Right ventricle myocardium superior (tissue), 1 donor: ENCODE results near the gene CNOT3. TPM values are rescaled to one million over a fixed set of nuclear protein-coding genes. Genes with fewer than 3 reads are reported as not detected.
"Not testable (repeated sequence)": the region's sequence is repeated elsewhere in the genome, so short reads cannot be mapped to it uniquely, and the experiment has no call there.

Experiments used
- ATAC-seq: fragments of 200-7000 bp; cut with Tn5 transposase; one replicate; pipeline ENCODE4 v1.9.1; 2020; ENCODE audit warnings: mild to moderate bottlenecking; ENCODE audit not compliant: poor library complexity
- DNase-seq: peaks from one replicate; pipeline ENCODE4 v3.0.0-alpha.2; 2020
- intact Hi-C: fragments of 100-400 bp; cut with DNase I; formaldehyde crosslinking; loops from one replicate; pipeline ENCODE4 v1.11.2; 2022
- total RNA-seq: library from RNA; stranded (reverse); fragmentation: NEBNext Ultra II Directional; extraction: Animal tissue kit (Norgen Biotek cat#: 25700); gene quantifications from one replicate; pipeline ENCODE4 v1.2.1, GENCODE V29; 2021
- donor health status: DM: no; HTN: yes; CAD: no; lungs with severe emphysema.

Gene CNOT3
- total RNA-seq, 1 donor from 2014 or later: 17.6 TPM

DNA sequence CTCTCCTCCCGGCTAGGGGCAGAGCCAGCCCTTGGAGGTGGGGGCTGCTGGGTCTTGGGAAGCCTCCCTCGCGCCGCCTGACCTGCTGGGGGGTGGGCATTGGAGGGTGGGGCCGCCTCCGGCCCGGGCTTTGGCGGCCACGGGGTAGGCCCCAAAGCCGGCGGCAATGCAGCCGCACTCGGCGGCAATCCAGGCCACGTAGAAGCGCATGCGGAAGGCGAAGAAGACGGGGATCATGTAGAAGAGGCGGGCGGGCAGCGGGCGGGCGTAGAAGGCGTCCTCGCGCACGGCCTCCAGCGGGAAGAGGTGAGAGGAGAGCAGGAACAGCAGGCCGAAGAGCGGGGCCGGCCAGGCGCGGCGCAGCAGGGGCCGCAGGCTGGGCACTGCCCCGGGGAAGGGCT is 43.1 kb downstream of the CNOT3 start:
- DNase-seq (no peak), ATAC-seq (no peak)
- intact Hi-C loops: no loop called here

GRCh38 chr19:54181894-54182293 is 44.3 kb downstream of the CNOT3 start:
- ATAC-seq, DNase-seq, intact Hi-C loops: not testable (repeated sequence)

- DNase-seq: no peak
- intact Hi-C loops: no loop called here
- ATAC-seq: no peak
These were observed 45.9 kb downstream of the CNOT3 start for GRCh38 chr19:54183431-54183830.

DNA sequence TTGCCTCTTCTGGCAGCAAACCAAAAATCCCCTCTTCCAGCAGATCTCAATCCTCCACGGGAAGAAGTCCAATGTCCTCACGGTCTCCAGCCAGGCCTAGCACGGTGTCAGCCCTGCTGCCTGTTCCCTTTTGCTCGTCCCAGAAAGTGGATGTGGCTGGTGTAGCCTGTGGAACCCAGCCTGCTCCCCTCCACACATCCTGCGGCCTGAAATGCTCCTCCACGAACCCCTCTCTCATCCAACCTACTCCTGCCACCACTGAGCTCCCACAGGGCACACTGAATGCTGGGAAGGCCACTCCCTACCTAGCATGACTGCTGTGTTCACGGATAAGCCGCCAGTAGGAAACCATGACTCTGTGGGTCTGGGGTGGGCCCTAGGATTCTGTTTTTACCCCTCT is 48.8 kb downstream of the CNOT3 start:
- DNase-seq: no peak
- intact Hi-C loops: no loop called here
- ATAC-seq: no peak

GRCh38 chr19:54186934-54187381 is 49.4 kb downstream of the CNOT3 start:
- DNase-seq (no peak), ATAC-seq (no peak)
- intact Hi-C loops: no loop called here

DNA sequence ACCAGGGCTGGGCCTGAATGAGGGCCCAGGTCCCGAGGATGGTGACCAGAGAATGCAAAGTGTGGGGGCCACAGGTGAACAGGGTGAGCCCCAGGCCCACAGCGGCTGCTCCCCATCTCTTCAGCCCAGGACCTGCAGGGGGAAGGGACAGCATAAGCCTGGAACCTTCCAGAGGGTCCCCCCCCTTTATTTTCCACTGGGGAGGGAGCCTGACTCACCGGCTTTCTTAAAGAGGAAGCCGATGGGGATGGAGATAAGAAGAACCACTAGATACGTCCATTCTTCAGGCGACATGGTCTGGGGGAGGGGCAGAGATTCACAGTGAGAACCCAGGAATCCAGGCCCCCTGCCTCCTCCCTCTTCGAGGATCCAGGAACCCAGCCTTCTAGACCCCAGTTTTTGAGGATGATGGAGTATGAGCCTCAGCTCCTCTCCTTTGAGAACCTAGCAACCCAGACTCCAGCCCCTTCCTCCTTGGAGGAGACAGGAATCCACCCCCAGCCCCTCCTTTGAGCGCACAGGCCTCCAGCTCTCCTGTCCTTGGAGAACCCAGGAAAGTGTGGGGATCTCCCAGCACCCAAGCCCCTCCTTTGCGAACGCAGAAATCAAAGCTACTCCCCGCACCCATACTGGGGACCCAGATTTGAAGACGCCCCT is 50.8 kb downstream of the CNOT3 start:
- ATAC-seq: no peak
- no peak for DNase-seq
- intact Hi-C loops: no loop called here

DNA sequence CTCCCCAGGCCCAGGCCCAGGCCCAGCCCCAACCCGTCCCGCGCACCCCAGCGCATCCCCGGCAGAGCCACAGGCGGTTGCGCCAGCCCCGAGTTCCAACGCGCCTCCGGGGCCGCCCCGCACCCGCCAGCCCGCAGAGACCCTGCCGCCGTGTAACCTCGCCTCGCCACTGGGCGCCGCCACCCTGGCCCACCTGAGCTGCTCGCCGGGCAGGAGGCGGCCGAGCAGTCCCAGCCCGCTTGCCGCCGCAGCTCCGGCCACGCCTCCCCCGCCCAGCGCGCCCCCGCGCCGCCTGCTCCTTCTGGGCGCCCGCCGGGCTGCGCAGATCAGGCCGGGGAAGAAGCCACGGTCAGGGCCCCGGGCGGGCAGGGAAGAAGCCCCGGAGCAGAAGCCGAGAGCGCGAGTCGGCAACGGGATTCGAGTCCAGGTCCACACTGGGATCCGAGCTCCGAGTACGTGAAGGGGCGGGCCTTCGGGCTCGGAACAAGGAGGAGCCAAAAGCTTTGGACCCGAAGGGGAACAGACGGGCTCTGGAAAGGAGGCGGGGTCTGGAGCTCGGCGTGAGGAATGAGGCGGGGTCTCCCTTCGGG is 51.7 kb downstream of the CNOT3 start, which contains the start of gene MBOAT7:
Gene MBOAT7 (minus strand): TSS at position 436 of the 590 bp plus-strand sequence. CDS start 1,072 bp downstream, outside the sequence.
- peak; percentile 11 for ATAC-seq
- intact Hi-C loops: no loop called here
- no peak for DNase-seq

- peak; percentile 82 for ATAC-seq
- intact Hi-C loops: no loop called here
These were observed 52.4 kb downstream of the CNOT3 start for GRCh38 chr19:54189735-54190502.

DNA sequence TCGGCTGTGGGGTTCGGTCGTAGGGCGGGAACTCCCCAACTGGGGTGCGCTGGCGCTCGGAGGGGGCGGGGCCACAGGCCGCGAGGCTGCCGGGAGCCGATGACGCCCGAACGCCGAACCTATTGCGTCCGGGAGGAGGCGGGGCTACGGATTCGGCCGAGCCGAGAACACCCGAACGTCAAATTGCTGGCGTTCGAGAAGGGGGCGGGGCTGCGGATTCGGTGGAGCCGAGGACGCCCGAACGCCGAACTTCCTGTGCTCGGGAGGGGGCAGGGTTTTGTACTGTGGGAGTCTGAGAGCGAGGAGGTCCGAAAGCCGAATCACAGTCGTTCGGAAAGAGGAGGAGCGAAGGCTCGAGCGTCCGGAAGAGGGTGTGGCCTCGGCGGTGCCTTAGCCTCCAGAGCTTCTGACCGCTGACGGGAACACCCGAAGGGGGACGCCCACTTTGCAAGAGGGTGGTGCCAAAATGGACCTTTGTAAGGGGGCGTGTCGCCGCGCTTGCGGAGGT is 53.0 kb downstream of the CNOT3 start:
- DNase-seq: peak; percentile 99
- peak; percentile 79 for ATAC-seq
- intact Hi-C loops: no loop called here

More at GRCh38 chr19:54189735-54190502, 52.4 kb downstream of the CNOT3 start:
- peak; percentile 100 for DNase-seq

DNA sequence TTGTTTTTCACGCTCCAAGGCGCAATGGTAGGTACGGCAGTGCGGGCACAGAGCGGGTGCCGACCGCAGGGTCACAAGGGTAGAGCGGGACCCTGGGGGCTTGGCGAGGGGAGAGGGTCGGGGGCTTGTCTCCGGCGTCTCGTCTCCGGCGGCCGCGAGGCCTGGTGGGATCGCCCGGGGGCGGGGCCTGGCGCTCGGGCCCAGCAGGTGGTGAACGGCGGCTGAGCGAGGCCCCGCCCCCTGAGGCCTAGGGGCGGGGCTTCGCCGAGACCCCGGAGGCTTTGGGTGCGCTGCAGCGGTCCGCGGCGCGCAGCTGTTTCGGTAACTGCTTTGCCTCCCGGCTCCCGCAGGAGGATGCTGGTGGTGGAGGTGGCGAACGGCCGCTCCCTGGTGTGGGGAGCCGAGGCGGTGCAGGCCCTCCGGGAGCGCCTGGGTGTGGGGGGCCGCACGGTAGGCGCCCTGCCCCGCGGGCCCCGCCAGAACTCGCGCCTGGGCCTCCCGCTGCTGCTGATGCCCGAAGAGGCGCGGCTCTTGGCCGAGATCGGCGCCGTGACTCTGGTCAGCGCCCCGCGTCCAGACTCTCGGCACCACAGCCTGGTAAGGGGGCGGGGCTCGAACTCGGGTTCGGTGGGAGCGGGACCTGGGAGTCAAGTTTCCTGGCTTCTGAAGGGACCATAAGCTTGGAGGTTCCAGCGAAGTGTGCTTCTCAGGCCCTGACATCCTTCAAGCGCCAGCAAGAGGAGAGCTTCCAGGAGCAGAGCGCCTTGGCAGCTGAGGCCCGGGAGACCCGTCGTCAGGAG is 53.6 kb downstream of the CNOT3 start, which contains the start of gene TSEN34:
Gene TSEN34 (plus strand): TSS at position 298 of the 800 bp plus-strand sequence. CDS start 57 bp downstream, at position 355.
- intact Hi-C loops: no loop called here
- DNase-seq (peak; percentile 93), ATAC-seq (peak; percentile 59)

GRCh38 chr19:54191811-54192453 is 54.4 kb downstream of the CNOT3 start:
- DNase-seq: no peak
- intact Hi-C loops: no loop called here

GRCh38 chr19:54193011-54193410 is 55.4 kb downstream of the CNOT3 start:
- intact Hi-C loops: no loop called here
- ATAC-seq (no peak), DNase-seq (no peak)

More at GRCh38 chr19:54191811-54192453, 54.4 kb downstream of the CNOT3 start:
- no peak for ATAC-seq

DNA sequence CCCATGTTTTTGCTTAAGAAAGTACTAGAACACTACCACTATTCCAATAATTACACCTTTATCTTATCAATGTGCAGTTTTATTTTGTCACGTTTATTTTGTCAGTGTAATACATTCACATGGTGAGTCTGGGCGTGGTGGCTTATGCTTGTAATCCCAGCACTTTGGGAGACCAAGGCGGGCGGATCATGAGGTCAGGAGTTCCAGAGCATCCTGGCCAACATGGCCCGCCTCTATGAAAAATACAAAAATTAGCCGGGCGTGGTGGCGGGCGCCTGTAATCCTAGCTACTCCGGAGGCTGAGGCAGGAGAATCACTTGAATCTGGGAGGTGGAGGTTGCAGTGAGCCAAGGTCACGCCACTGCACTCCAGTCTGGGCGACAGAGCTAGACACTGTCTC is 56.9 kb downstream of the CNOT3 start:
- intact Hi-C loops, DNase-seq, ATAC-seq: not testable (repeated sequence)

DNA sequence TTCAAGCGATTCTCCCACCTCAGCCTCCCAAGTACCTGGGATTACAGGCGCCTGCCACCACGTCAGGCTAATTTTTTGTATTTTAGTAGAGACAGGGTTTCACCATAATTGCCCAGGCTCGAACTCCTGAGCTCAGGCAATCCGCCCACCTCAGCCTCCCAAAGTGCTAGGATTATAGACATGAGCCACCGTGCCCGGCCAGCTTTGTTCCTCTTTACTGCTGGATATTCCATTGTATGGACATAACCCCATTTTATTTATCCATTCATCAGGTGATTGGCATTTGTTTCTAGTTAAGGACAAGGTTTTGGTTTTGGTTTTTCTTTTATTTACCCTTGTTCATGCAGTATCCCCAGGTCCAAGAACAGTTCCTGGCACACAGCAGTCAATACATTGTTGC is 59.0 kb downstream of the CNOT3 start:
- ATAC-seq (no peak), DNase-seq (no peak)
- intact Hi-C loops: no loop called here

- intact Hi-C loops: no loop called here
- DNase-seq: no peak
- no peak for ATAC-seq
These were observed 59.6 kb downstream of the CNOT3 start for GRCh38 chr19:54197121-54197520.

- DNase-seq (no peak), ATAC-seq (no peak)
These were observed 61.8 kb downstream of the CNOT3 start for GRCh38 chr19:54199401-54199800.

DNA sequence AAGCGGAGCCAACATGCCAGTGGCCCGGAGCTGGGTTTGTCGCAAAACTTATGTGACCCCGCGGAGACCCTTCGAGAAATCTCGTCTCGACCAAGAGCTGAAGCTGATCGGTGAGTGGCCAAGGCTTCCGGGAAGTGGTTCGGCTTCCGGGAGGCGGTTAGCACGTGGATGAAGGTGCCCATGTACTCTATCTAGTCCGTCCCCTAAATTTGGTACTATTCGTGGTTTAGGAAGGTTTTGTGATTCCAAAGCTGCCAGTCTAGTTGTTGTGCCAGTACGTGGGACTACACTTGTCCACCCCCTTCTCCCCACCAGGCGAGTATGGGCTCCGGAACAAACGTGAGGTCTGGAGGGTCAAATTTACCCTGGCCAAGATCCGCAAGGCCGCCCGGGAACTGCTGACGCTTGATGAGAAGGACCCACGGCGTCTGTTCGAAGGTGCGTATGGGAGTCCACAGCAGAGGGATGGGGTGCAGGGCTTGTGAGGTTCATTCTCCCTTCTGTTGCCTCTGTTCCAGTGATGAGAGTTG is 63.7 kb downstream of the CNOT3 start:
- DNase-seq (no peak), ATAC-seq (no peak)
- intact Hi-C loops: no loop called here

More at GRCh38 chr19:54199401-54199800, 61.8 kb downstream of the CNOT3 start:
- intact Hi-C loops: no loop called here

DNA sequence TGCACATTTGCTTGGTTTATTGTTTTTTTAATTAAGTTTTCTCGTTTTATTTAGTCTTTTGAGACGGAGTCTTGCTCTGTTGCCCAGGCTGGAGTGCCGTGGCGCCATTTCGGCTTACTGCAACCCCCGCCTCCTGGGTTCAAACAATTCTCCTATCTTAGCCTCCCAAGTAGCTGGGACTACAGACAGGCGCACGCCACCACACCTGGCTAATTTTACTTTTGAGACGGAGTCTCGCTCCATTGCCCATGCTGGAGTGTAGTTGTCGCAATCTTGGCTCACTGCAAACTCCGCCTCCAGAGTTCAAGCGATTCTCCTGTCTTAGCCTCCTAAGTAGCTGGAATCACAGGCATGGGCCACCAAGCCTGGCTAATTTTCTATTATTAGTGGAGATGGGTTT is 64.4 kb downstream of the CNOT3 start:
- intact Hi-C loops: no loop called here
- ATAC-seq (no peak), DNase-seq (no peak)
